ENCODE results near the gene MKX. TPM values are rescaled to one million over a fixed set of nuclear protein-coding genes. Genes with fewer than 3 reads are reported as not detected.

MKX gene
- total RNA-seq, 2 donors from 2014 or later: 10.1 to 10.5 TPM

- Histone ChIP-seq H3K9me3 (no peaks in the 10 kb centered on the region), H3K27me3 (replicated peaks; ENCODE audit: insufficient read depth) (no peaks in the 10 kb centered on the region), H3K4me3 (no peak overlapping the region), H3K27ac (no peak overlapping the region), H3K4me1 (replicated peaks) (no peaks in the 10 kb centered on the region), H3K36me3 (no peaks in the 10 kb centered on the region)
- TF ChIP-seq CTCF (IDR thresholded peaks at IDR 0.05) (no peak), POLR2AphosphoS5 (IDR thresholded peaks at IDR 0.05) (no peak), POLR2A (IDR thresholded peaks at IDR 0.05) (no peak)
- intact Hi-C loops (cut with DNase I): no loop called here
- 74% methylated on average over 3 of the region's 3 CpGs for WGBS
- DNase-seq (ENCODE audit: low spot score): no peak
Measured at GRCh38 chr10:27638071-27638750, 107.4 kb downstream of the MKX start.

- DNase-seq (ENCODE audit: low spot score): no peak
- H3K36me3 ChIP-seq: no peaks in the 10 kb centered on the region
- no peak for TF ChIP-seq CTCF (IDR thresholded peaks at IDR 0.05)
- TF ChIP-seq POLR2A (IDR thresholded peaks at IDR 0.05): no peak
- no peak for TF ChIP-seq POLR2AphosphoS5 (IDR thresholded peaks at IDR 0.05)
- 38% methylated on average over 2 of the region's 2 CpGs for WGBS
- no peaks in the 10 kb centered on the region for H3K9me3 ChIP-seq
- no peak overlapping the region for H3K4me3 ChIP-seq
- no peaks in the 10 kb centered on the region for H3K4me1 ChIP-seq (replicated peaks)
- no peaks in the 10 kb centered on the region for H3K27me3 ChIP-seq (replicated peaks; ENCODE audit: insufficient read depth)
- H3K27ac ChIP-seq: no peak overlapping the region
- intact Hi-C loops (cut with DNase I): no loop called here
Measured at GRCh38 chr10:27637601-27638000, 108.0 kb downstream of the MKX start.

- Histone ChIP-seq H3K36me3 (no peaks in the 10 kb centered on the region), H3K4me1 (replicated peaks) (no peaks in the 10 kb centered on the region), H3K27me3 (replicated peaks; ENCODE audit: insufficient read depth) (no peaks in the 10 kb centered on the region), H3K9me3 (no peaks in the 10 kb centered on the region), H3K27ac (no peak overlapping the region), H3K4me3 (no peak overlapping the region)
- 96% methylated on average over 1 of the region's 1 CpG for WGBS
- TF ChIP-seq CTCF (IDR thresholded peaks at IDR 0.05) (no peak), POLR2A (IDR thresholded peaks at IDR 0.05) (no peak), POLR2AphosphoS5 (IDR thresholded peaks at IDR 0.05) (no peak)
- intact Hi-C loops (cut with DNase I): no loop called here
- no peak for DNase-seq (ENCODE audit: low spot score)
Measured at GRCh38 chr10:27636816-27637215, 108.8 kb downstream of the MKX start.

- WGBS: 29% methylated on average over 2 of the region's 2 CpGs
- no peaks in the 10 kb centered on the region for H3K36me3 ChIP-seq
- intact Hi-C loops (cut with DNase I): no loop called here
- H3K4me1 ChIP-seq (replicated peaks): no peaks in the 10 kb centered on the region
- H3K27ac ChIP-seq: no peak overlapping the region
- TF ChIP-seq CTCF (IDR thresholded peaks at IDR 0.05): no peak
- no peak for TF ChIP-seq POLR2AphosphoS5 (IDR thresholded peaks at IDR 0.05)
- TF ChIP-seq POLR2A (IDR thresholded peaks at IDR 0.05): no peak
- H3K27me3 ChIP-seq (replicated peaks; ENCODE audit: insufficient read depth): no peaks in the 10 kb centered on the region
- no peaks in the 10 kb centered on the region for H3K9me3 ChIP-seq
- no peak overlapping the region for H3K4me3 ChIP-seq
- no peak for DNase-seq (ENCODE audit: low spot score)
Measured at GRCh38 chr10:27635699-27636270, 109.8 kb downstream of the MKX start.

GRCh38 chr10:27635290-27635689 is 110.3 kb downstream of the MKX start:
- H3K36me3 ChIP-seq: no peaks in the 10 kb centered on the region
- intact Hi-C loops (cut with DNase I): no loop called here
- H3K27me3 ChIP-seq (replicated peaks; ENCODE audit: insufficient read depth): no peaks in the 10 kb centered on the region
- no peak for DNase-seq (ENCODE audit: low spot score)
- no peak for TF ChIP-seq CTCF (IDR thresholded peaks at IDR 0.05)
- no peak for TF ChIP-seq POLR2AphosphoS5 (IDR thresholded peaks at IDR 0.05)
- no peak for TF ChIP-seq POLR2A (IDR thresholded peaks at IDR 0.05)
- no peaks in the 10 kb centered on the region for H3K4me1 ChIP-seq (replicated peaks)
- 82% methylated on average over 6 of the region's 6 CpGs for WGBS
- H3K4me3 ChIP-seq: no peak overlapping the region
- no peaks in the 10 kb centered on the region for H3K9me3 ChIP-seq
- H3K27ac ChIP-seq: no peak overlapping the region
